Measurements from ENCODE around the gene PCDHA1.

DNA sequence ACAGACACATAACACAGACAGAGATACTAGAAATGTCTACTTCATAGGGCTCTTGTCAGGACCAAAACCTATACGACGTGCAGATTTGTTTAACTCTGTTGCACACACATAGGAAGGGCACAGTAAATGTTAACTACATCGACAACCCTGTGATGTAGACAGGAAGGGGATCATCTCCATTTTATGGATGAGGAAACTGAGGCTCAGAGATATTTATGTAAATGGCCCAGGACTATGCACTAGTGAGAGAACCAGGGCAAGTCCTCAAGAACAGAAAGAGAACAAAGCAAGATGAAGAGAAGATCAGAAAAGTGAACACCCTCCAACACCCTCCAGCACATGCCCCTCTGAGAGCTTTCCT is 216.6 kb downstream of the PCDHA1 start:
- TF ChIP-seq, protein P1, sequence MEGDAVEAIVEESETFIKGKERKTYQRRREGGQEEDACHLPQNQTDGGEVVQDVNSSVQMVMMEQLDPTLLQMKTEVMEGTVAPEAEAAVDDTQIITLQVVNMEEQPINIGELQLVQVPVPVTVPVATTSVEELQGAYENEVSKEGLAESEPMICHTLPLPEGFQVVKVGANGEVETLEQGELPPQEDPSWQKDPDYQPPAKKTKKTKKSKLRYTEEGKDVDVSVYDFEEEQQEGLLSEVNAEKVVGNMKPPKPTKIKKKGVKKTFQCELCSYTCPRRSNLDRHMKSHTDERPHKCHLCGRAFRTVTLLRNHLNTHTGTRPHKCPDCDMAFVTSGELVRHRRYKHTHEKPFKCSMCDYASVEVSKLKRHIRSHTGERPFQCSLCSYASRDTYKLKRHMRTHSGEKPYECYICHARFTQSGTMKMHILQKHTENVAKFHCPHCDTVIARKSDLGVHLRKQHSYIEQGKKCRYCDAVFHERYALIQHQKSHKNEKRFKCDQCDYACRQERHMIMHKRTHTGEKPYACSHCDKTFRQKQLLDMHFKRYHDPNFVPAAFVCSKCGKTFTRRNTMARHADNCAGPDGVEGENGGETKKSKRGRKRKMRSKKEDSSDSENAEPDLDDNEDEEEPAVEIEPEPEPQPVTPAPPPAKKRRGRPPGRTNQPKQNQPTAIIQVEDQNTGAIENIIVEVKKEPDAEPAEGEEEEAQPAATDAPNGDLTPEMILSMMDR (IDR thresholded peaks at IDR 0.05) = no peak
- TF ChIP-seq POLR2A (IDR thresholded peaks at IDR 0.05) (no peak), EP300 (IDR thresholded peaks at IDR 0.05) (no peak), POLR2AphosphoS5 (IDR thresholded peaks at IDR 0.05) (no peak)
